CD4-positive, alpha-beta memory T cell (primary cell): Measurements from ENCODE around the gene SHISAL2B. TPM values are rescaled to one million over a fixed set of nuclear protein-coding genes. Genes with fewer than 3 reads are reported as not detected.
"Not testable (repeated sequence)": the region's sequence is repeated elsewhere in the genome, so short reads cannot be mapped to it uniquely, and the experiment has no call there.

Experiments
- CTCF ChIA-PET: fragments of 350-600 bp; sonication (Branson Sonifier 250); formaldehyde crosslinking; loops from one replicate; lab custom pipeline; 2021; ENCODE audit warnings: inconsistent platforms; ENCODE audit not compliant: partially characterized antibody; lab: Charles Lee
- POLR2A ChIA-PET: fragments of 350-600 bp; sonication (Branson Sonifier 250); formaldehyde crosslinking; loops from one replicate; lab custom pipeline; 2021; ENCODE audit not compliant: partially characterized antibody; lab: Charles Lee
- DNase-seq, 5 donors: peaks; one replicate each; pipeline versions ENCODE4 v3.0.0 to v3.0.0-alpha.2; 2020 to 2022; ENCODE audit warnings: mixed read lengths in 1 of 5
- H3K27ac ChIP-seq: one replicate; pipeline ENCODE4 v1.7.0; 2013; ENCODE audit warnings: low read depth, low read length
- H3K27me3 ChIP-seq: 2 replicates; pipeline ENCODE4 v1.7.0; 2013; ENCODE audit warnings: mild to moderate bottlenecking, low read length, moderate library complexity; ENCODE audit not compliant: insufficient read depth
- H3K36me3 ChIP-seq: 2 replicates; pipeline ENCODE4 v1.7.0; 2013; ENCODE audit warnings: mild to moderate bottlenecking, low read length, moderate library complexity; ENCODE audit not compliant: insufficient read depth
- H3K4me1 ChIP-seq: 2 replicates; pipeline ENCODE4 v1.7.0; 2013; ENCODE audit warnings: mild to moderate bottlenecking, low read length, moderate library complexity; ENCODE audit not compliant: insufficient read depth
- H3K4me3 ChIP-seq, 2 donors: one replicate each; pipeline ENCODE4 v1.7.0; 2013; ENCODE audit warnings: low read length in 2 of 2, mild to moderate bottlenecking in 1 of 2
- H3K9me3 ChIP-seq, 2 donors: one replicate each; pipeline ENCODE4 v1.7.0; 2013; ENCODE audit warnings: low read length in 2 of 2, control low read depth in 1 of 2; ENCODE audit not compliant: control insufficient read depth in 1 of 2
- H3K27ac Mint-ChIP-seq, 7 donors: one replicate each; pipeline ENCODE4 v1.8.0; 2020 to 2021; ENCODE audit warnings: mixed read lengths in 7 of 7, mild to moderate bottlenecking in 6 of 7, inconsistent platforms in 3 of 7, moderate library complexity in 3 of 7
- H3K27me3 Mint-ChIP-seq, 2 donors: one replicate each; pipeline ENCODE4 v1.8.0; 2020 to 2021; ENCODE audit warnings: mixed read lengths in 2 of 2
- H3K36me3 Mint-ChIP-seq, 2 donors: one replicate each; pipeline ENCODE4 v1.8.0; 2020 to 2021; ENCODE audit warnings: mixed read lengths in 2 of 2, inconsistent platforms in 1 of 2, mild to moderate bottlenecking in 1 of 2
- H3K4me1 Mint-ChIP-seq, 4 donors: one replicate each; pipeline ENCODE4 v1.8.0; 2020 to 2021; ENCODE audit warnings: mixed read lengths in 4 of 4, mild to moderate bottlenecking in 1 of 4
- H3K4me3 Mint-ChIP-seq, 8 donors: one replicate each; pipeline ENCODE4 v1.8.0; 2020 to 2021; ENCODE audit warnings: mixed read lengths in 8 of 8, mild to moderate bottlenecking in 7 of 8, moderate library complexity in 6 of 8, inconsistent platforms in 3 of 8
- H3K9me3 Mint-ChIP-seq, 8 donors: one replicate each; pipeline ENCODE4 v1.8.0; 2020 to 2021; ENCODE audit warnings: mixed read lengths in 8 of 8, mild to moderate bottlenecking in 5 of 8, inconsistent platforms in 3 of 8, moderate library complexity in 1 of 8
- intact Hi-C: fragments of 100-400 bp; cut with micrococcal nuclease; formaldehyde crosslinking; loops from one replicate; pipeline ENCODE4 v1.15.1; 2023
- polyA plus RNA-seq, 2 donors: library from polyadenylated mRNA; unstranded; fragments of 300-500 nt; fragmentation: Illumina TruSeq; gene quantifications; one replicate each; pipeline ENCODE4 v1.2.3, GENCODE V29; 2021
- total RNA-seq, 2 experiments: library from RNA; stranded (reverse); gene quantifications; one replicate each; pipeline ENCODE4 v1.2.3, GENCODE V29; 2021

The SHISAL2B gene
- total and polyA plus RNA-seq, 4 experiments from 2014 or later, result not detected

DNA sequence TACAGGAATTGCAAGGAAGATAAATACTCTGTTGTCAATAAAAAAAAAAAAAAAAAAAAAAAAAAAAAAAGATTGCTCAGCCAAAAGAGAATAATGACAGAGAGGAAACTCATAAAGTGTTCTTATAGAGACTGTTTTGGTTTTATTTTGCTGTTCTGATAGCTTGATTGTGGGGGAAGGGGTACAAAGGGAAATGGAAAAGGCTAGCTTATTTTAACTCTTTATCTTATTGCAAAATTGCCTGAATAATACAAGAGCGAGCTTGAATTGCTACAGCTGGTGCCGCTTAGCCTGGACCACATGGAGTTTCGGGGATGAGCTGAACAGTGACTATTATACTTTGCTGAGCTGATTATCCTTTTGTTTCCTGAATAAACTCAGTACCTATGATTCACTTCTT is 31.0 kb upstream of the SHISAL2B start:
- Mint-ChIP-seq H3K4me3 (no peak overlapping the region), H3K27ac (no peak overlapping the region), H3K9me3 (peaks cover 0 to 6% (median 0%) of the 10 kb centered on the region in 8 donors), H3K27me3 (peaks cover 1 to 5% of the 10 kb centered on the region in 2 donors), H3K4me1 (no peaks in the 10 kb centered on the region), H3K36me3 (no peaks in the 10 kb centered on the region)
- Histone ChIP-seq H3K27me3 (no peaks in the 10 kb centered on the region), H3K36me3 (no peaks in the 10 kb centered on the region), H3K4me1 (no peaks in the 10 kb centered on the region), H3K9me3 (no peaks in the 10 kb centered on the region), H3K4me3 (no peak overlapping the region), H3K27ac (no peak overlapping the region)
- DNase-seq, result no peak
- ChIA-PET POLR2A (no interaction called here), CTCF (interaction anchor here (0.6 kb wide), 1 partner anchor 692 kb away, joined by 4 read pairs; no protein-coding TSS in a partner anchor)
- intact Hi-C loops, result no loop called here

- peaks cover 5 to 15% of the 10 kb centered on the region in 2 donors for H3K27me3 Mint-ChIP-seq
- H3K4me3 Mint-ChIP-seq, H3K36me3 Mint-ChIP-seq, H3K27ac Mint-ChIP-seq, intact Hi-C loops, H3K4me1 ChIP-seq, H3K36me3 ChIP-seq, H3K27ac ChIP-seq, H3K4me3 ChIP-seq, CTCF ChIA-PET, H3K9me3 Mint-ChIP-seq, DNase-seq, H3K27me3 ChIP-seq, H3K4me1 Mint-ChIP-seq, H3K9me3 ChIP-seq, POLR2A ChIA-PET: not testable (repeated sequence)
Observed at GRCh38 chr5:64663181-64663580, 27.1 kb upstream of the SHISAL2B start.

DNA sequence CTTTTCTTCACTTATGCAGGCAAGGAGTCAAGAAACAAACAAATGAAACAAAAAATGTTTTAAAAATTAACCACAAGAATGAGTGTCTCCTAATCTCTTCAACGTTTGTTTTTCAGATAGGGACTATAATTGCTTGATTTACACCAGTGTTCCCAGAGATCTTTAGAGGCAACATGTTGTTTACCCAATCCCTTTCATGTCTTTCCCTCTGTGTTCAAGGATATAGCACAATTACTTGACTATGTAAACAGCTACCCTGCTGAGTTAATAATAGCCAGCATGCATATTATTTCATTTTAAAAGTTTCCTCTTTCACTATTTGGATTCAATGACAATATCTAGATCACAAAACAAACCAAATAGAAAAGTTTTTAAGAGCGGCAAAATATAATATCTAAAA is 25.1 kb upstream of the SHISAL2B start:
- intact Hi-C loops, result no loop called here
- Histone ChIP-seq H3K9me3 (no peaks in the 10 kb centered on the region), H3K4me3 (no peak overlapping the region), H3K36me3 (no peaks in the 10 kb centered on the region), H3K4me1 (no peaks in the 10 kb centered on the region), H3K27me3 (no peaks in the 10 kb centered on the region), H3K27ac (no peak overlapping the region)
- no peak overlapping the region for H3K27ac Mint-ChIP-seq
- no peaks in the 10 kb centered on the region for H3K9me3 Mint-ChIP-seq
- no peak for DNase-seq
- H3K4me3 Mint-ChIP-seq, result no peak overlapping the region
- peaks cover 4 to 15% of the 10 kb centered on the region in 2 donors for H3K27me3 Mint-ChIP-seq
- H3K36me3 Mint-ChIP-seq, result no peaks in the 10 kb centered on the region
- no peaks in the 10 kb centered on the region for H3K4me1 Mint-ChIP-seq
- ChIA-PET POLR2A (no interaction called here), CTCF (no interaction called here)

DNA sequence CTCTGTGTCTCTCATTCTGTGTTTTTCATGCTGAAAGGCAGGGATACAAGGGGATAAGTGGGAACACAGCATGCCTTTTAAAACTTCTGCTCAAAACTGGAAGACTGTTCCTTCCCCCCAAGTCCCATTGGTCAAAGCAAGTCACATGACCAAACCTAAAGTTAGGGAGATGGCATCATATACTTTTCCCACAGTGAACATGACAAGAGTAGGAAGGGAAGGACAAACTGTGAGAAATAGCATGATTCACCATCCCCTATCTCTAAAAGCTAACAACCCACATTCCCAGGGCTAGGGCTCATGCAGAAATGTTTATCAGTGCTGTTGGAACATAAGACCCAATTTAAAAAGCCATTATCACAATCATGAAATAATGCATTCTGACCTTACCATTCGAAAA is 24.2 kb upstream of the SHISAL2B start:
- intact Hi-C loops, result no loop called here
- no peaks in the 10 kb centered on the region for H3K27me3 ChIP-seq
- no peak overlapping the region for H3K4me3 ChIP-seq
- Mint-ChIP-seq H3K27ac (no peak overlapping the region), H3K27me3 (peaks cover 4 to 15% of the 10 kb centered on the region in 2 donors), H3K4me1 (no peaks in the 10 kb centered on the region), H3K36me3 (no peaks in the 10 kb centered on the region), H3K4me3 (no peak overlapping the region), H3K9me3 (no peaks in the 10 kb centered on the region)
- ChIA-PET POLR2A (no interaction called here), CTCF (no interaction called here)
- H3K27ac ChIP-seq, result no peak overlapping the region
- no peaks in the 10 kb centered on the region for H3K36me3 ChIP-seq
- no peaks in the 10 kb centered on the region for H3K9me3 ChIP-seq
- no peak for DNase-seq
- no peaks in the 10 kb centered on the region for H3K4me1 ChIP-seq

GRCh38 chr5:64667068-64667467 is 23.2 kb upstream of the SHISAL2B start:
- Mint-ChIP-seq H3K36me3 (no peaks in the 10 kb centered on the region), H3K27me3 (peaks cover 4 to 15% of the 10 kb centered on the region in 2 donors), H3K4me1 (no peaks in the 10 kb centered on the region), H3K9me3 (peaks cover 0 to 1% (median 0%) of the 10 kb centered on the region in 8 donors), H3K4me3 (no peak overlapping the region), H3K27ac (no peak overlapping the region)
- Histone ChIP-seq H3K9me3 (no peaks in the 10 kb centered on the region), H3K27me3 (no peaks in the 10 kb centered on the region), H3K4me1 (no peaks in the 10 kb centered on the region), H3K4me3 (no peak overlapping the region), H3K36me3 (no peaks in the 10 kb centered on the region), H3K27ac (no peak overlapping the region)
- intact Hi-C loops, result no loop called here
- POLR2A ChIA-PET, result no interaction called here
- DNase-seq, result no peak
- CTCF ChIA-PET, result no interaction called here

DNA sequence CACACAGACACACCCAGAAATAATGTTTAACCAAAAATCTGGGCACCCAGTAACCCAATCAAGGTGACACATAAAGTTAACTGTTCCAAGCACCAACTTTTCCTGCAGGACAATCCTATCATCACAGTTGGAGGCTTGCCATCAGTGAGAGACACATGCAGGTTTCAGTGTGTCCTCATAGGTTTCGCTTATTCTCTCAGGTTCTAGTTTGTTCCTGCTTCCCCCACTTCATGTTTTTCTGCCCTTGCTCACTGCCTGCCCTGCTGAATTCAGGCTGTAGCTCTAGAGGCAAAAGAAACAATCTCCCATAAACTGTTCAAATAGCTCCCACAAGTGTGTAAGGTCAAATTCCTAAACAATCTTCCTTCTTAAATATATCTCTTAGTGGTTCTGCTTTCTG is 20.0 kb upstream of the SHISAL2B start:
- intact Hi-C loops, result no loop called here
- no peaks in the 10 kb centered on the region for H3K4me1 ChIP-seq
- CTCF ChIA-PET, result no interaction called here
- no peak overlapping the region for H3K27ac ChIP-seq
- Mint-ChIP-seq H3K9me3 (peaks cover 0 to 3% (median 0%) of the 10 kb centered on the region in 8 donors), H3K27me3 (peaks cover 3 to 11% of the 10 kb centered on the region in 2 donors), H3K36me3 (no peaks in the 10 kb centered on the region), H3K27ac (no peak overlapping the region), H3K4me1 (no peaks in the 10 kb centered on the region), H3K4me3 (no peak overlapping the region)
- no peak for DNase-seq
- H3K36me3 ChIP-seq, result no peaks in the 10 kb centered on the region
- no peaks in the 10 kb centered on the region for H3K9me3 ChIP-seq
- H3K4me3 ChIP-seq, result no peak overlapping the region
- POLR2A ChIA-PET, result no interaction called here
- H3K27me3 ChIP-seq, result no peaks in the 10 kb centered on the region

DNA sequence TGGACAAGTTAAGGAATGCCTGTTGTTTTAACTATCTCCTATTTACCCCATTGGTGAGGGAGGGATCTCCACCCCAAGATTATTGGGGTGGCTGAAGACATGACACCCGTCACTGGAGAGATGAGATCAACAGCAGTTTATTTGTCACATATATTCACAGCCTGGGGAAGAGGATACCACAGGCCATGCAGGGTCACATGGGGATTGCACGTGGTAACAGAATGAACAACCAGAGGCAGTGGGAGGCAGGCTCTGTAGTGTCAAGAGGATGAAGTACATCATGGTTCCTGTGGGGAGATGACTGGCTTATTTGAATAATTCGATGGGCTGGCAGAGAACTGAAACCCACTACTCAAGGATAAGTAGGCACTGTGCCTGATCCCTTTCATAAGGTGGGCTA is 18.6 kb upstream of the SHISAL2B start:
- H3K4me1 Mint-ChIP-seq, result no peaks in the 10 kb centered on the region
- ChIA-PET CTCF (no interaction called here), POLR2A (no interaction called here)
- H3K27me3 Mint-ChIP-seq, result peaks cover 1 to 7% of the 10 kb centered on the region in 2 donors
- peaks cover 0 to 3% (median 0%) of the 10 kb centered on the region in 8 donors for H3K9me3 Mint-ChIP-seq
- H3K4me1 ChIP-seq, result no peaks in the 10 kb centered on the region
- intact Hi-C loops, result no loop called here
- no peak overlapping the region for H3K4me3 ChIP-seq
- H3K9me3 ChIP-seq, result no peaks in the 10 kb centered on the region
- H3K4me3 Mint-ChIP-seq, result no peak overlapping the region
- no peaks in the 10 kb centered on the region for H3K36me3 ChIP-seq
- no peak overlapping the region for H3K27ac ChIP-seq
- H3K36me3 Mint-ChIP-seq, result no peaks in the 10 kb centered on the region
- no peak for DNase-seq
- no peaks in the 10 kb centered on the region for H3K27me3 ChIP-seq
- H3K27ac Mint-ChIP-seq, result no peak overlapping the region

GRCh38 chr5:64678374-64678773 is 11.9 kb upstream of the SHISAL2B start:
- no peak overlapping the region for H3K4me3 Mint-ChIP-seq
- intact Hi-C loops, result no loop called here
- Histone ChIP-seq H3K9me3 (no peaks in the 10 kb centered on the region), H3K27ac (no peak overlapping the region), H3K4me1 (no peaks in the 10 kb centered on the region), H3K4me3 (no peak overlapping the region), H3K36me3 (no peaks in the 10 kb centered on the region), H3K27me3 (no peaks in the 10 kb centered on the region)
- ChIA-PET POLR2A (no interaction called here), CTCF (no interaction called here)
- peaks cover 4 to 16% of the 10 kb centered on the region in 2 donors for H3K27me3 Mint-ChIP-seq
- DNase-seq, result no peak
- H3K9me3 Mint-ChIP-seq, result no peaks in the 10 kb centered on the region
- no peaks in the 10 kb centered on the region for H3K36me3 Mint-ChIP-seq
- no peak overlapping the region for H3K27ac Mint-ChIP-seq
- no peaks in the 10 kb centered on the region for H3K4me1 Mint-ChIP-seq
